SK-N-SH (cell line): ENCODE measurements around the gene GSTO2.

Experiments
- CTCF ChIP-seq: fragments of 200-600 bp; sonication (generic); IDR thresholded peaks from 2 replicates; pipeline ENCODE4 v1.6.1; 2017; ENCODE audit warnings: antibody characterized with exemption, mild to moderate bottlenecking, moderate library complexity
- GABPA ChIP-seq: IDR thresholded peaks from 2 replicates; pipeline ENCODE4 v1.4.0; 2012; ENCODE audit warnings: low read depth, mild to moderate bottlenecking
- IRF3 ChIP-seq: fragments of 150-350 bp; IDR thresholded peaks from 2 replicates; pipeline ENCODE4 v1.6.1; 2016; ENCODE audit warnings: mild to moderate bottlenecking, low read depth, low read length
- MAX ChIP-seq: IDR thresholded peaks from 2 replicates; pipeline ENCODE4 v1.4.0; 2012; ENCODE audit warnings: low read depth
- MEF2A ChIP-seq: IDR thresholded peaks from 2 replicates; pipeline ENCODE4 v1.4.0; 2012; ENCODE audit warnings: low read depth, borderline replicate concordance
- NRF1 ChIP-seq: IDR thresholded peaks from 2 replicates; pipeline ENCODE4 v1.6.1; 2012; ENCODE audit warnings: low read depth, mild to moderate bottlenecking, low read length
- POLR2AphosphoS5 ChIP-seq: IDR thresholded peaks from 2 replicates; pipeline ENCODE4 v1.6.1; 2012; ENCODE audit warnings: low read depth, low read length
- RCOR1 ChIP-seq: fragments of 150-350 bp; IDR thresholded peaks from 2 replicates; pipeline ENCODE4 v1.6.1; 2017; ENCODE audit warnings: antibody characterized with exemption, low read length
- REST ChIP-seq: IDR thresholded peaks from 2 replicates; pipeline ENCODE4 v1.6.1; 2012; ENCODE audit warnings: mild to moderate bottlenecking, low read depth, low read length, moderate library complexity
- SIN3A ChIP-seq: IDR thresholded peaks from 2 replicates; pipeline ENCODE4 v1.6.1; 2012; ENCODE audit warnings: low read depth, mild to moderate bottlenecking, low read length, moderate library complexity, borderline replicate concordance
- USF2 ChIP-seq: fragments of 150-350 bp; IDR thresholded peaks from 2 replicates; pipeline ENCODE4 v1.6.1; 2017; ENCODE audit warnings: antibody characterized with exemption, low read length, low read depth, borderline replicate concordance
- YY1 ChIP-seq: IDR thresholded peaks from 2 replicates; pipeline ENCODE4 v1.4.0; 2012; ENCODE audit warnings: low read depth, mild to moderate bottlenecking

- TF ChIP-seq POLR2AphosphoS5 (no peak), MAX (no peak), NRF1 (no peak), CTCF (no peak), MEF2A (no peak), IRF3 (no peak), YY1 (no peak), SIN3A (no peak), REST (no peak), GABPA (no peak), USF2 (no peak), RCOR1 (no peak)
Observed at GRCh38 chr10:104279550-104280259, 10.7 kb downstream of the GSTO2 start.
